Rectal smooth muscle tissue (tissue), 1 donor: ENCODE results near the gene PLXNA3.

Experiments
- H3K27ac ChIP-seq: one replicate; pipeline ENCODE4 v1.7.0; 2013; ENCODE audit warnings: low read depth, low read length, inconsistent platforms
- H3K27me3 ChIP-seq: one replicate; pipeline ENCODE4 v1.7.0; 2013; ENCODE audit warnings: low read length; ENCODE audit not compliant: control insufficient read depth, insufficient read depth
- H3K36me3 ChIP-seq: one replicate; pipeline ENCODE4 v1.7.0; 2013; ENCODE audit warnings: low read length; ENCODE audit not compliant: control insufficient read depth, insufficient read depth
- H3K4me1 ChIP-seq: one replicate; pipeline ENCODE4 v1.7.0; 2013; ENCODE audit warnings: low read length; ENCODE audit not compliant: control insufficient read depth, insufficient read depth
- H3K4me3 ChIP-seq: one replicate; pipeline ENCODE4 v1.7.0; 2013; ENCODE audit warnings: low read length
- H3K9ac ChIP-seq: one replicate; pipeline ENCODE4 v1.7.0; 2013; ENCODE audit warnings: low read length

PLXNA3 gene

GRCh38 chrX:154466907-154467306 lies 8.8 kb downstream of the PLXNA3 start:
- H3K36me3 ChIP-seq, result peaks cover 4% of the 10 kb centered on the region

GRCh38 chrX:154467556-154467955 lies 9.5 kb downstream of the PLXNA3 start:
- H3K27ac ChIP-seq, result no peak overlapping the region
- peaks cover 2% of the 10 kb centered on the region for H3K27me3 ChIP-seq

More at GRCh38 chrX:154466907-154467306, 8.8 kb downstream of the PLXNA3 start:
- Histone ChIP-seq H3K9ac (no peak overlapping the region), H3K4me3 (no peak overlapping the region), H3K27ac (no peak overlapping the region), H3K4me1 (no peaks in the 10 kb centered on the region), H3K27me3 (peaks cover 3% of the 10 kb centered on the region)

GRCh38 chrX:154468217-154468616 lies 10.1 kb downstream of the PLXNA3 start:
- no peak overlapping the region for H3K9ac ChIP-seq
- peaks cover 4% of the 10 kb centered on the region for H3K36me3 ChIP-seq
- no peak overlapping the region for H3K27ac ChIP-seq
- no peaks in the 10 kb centered on the region for H3K4me1 ChIP-seq
- no peak overlapping the region for H3K4me3 ChIP-seq
- H3K27me3 ChIP-seq, result no peaks in the 10 kb centered on the region

More at GRCh38 chrX:154467556-154467955, 9.5 kb downstream of the PLXNA3 start:
- H3K4me1 ChIP-seq, result no peaks in the 10 kb centered on the region
- H3K36me3 ChIP-seq, result peaks cover 4% of the 10 kb centered on the region
- no peak overlapping the region for H3K9ac ChIP-seq
- H3K4me3 ChIP-seq, result no peak overlapping the region

- no peaks in the 10 kb centered on the region for H3K4me1 ChIP-seq
- H3K9ac ChIP-seq, result no peak overlapping the region
- H3K4me3 ChIP-seq, result no peak overlapping the region
- H3K27ac ChIP-seq, result no peak overlapping the region
- no peaks in the 10 kb centered on the region for H3K27me3 ChIP-seq
- H3K36me3 ChIP-seq, result peaks cover 4% of the 10 kb centered on the region
Observed at GRCh38 chrX:154469114-154469513, 11.0 kb downstream of the PLXNA3 start.

GRCh38 chrX:154469880-154470279 lies 11.8 kb downstream of the PLXNA3 start:
- Histone ChIP-seq H3K36me3 (peaks cover 4% of the 10 kb centered on the region), H3K4me1 (no peaks in the 10 kb centered on the region), H3K27me3 (no peaks in the 10 kb centered on the region), H3K27ac (no peak overlapping the region), H3K9ac (no peak overlapping the region), H3K4me3 (no peak overlapping the region)

- H3K27ac ChIP-seq, result no peak overlapping the region
- H3K4me3 ChIP-seq, result no peak overlapping the region
- no peaks in the 10 kb centered on the region for H3K4me1 ChIP-seq
- no peaks in the 10 kb centered on the region for H3K27me3 ChIP-seq
- H3K36me3 ChIP-seq, result peaks cover 3% of the 10 kb centered on the region
- H3K9ac ChIP-seq, result no peak overlapping the region
Observed at GRCh38 chrX:154470434-154470833, 12.4 kb downstream of the PLXNA3 start.

- Histone ChIP-seq H3K9ac (no peak overlapping the region), H3K27ac (no peak overlapping the region), H3K4me3 (no peak overlapping the region), H3K36me3 (no peaks in the 10 kb centered on the region), H3K4me1 (no peaks in the 10 kb centered on the region), H3K27me3 (no peaks in the 10 kb centered on the region)
Observed at GRCh38 chrX:154470914-154471568, 13.0 kb downstream of the PLXNA3 start.

- Histone ChIP-seq H3K9ac (no peak overlapping the region), H3K27ac (no peak overlapping the region), H3K4me1 (no peaks in the 10 kb centered on the region), H3K27me3 (no peaks in the 10 kb centered on the region), H3K4me3 (no peak overlapping the region), H3K36me3 (peaks cover 2% of the 10 kb centered on the region)
Observed at GRCh38 chrX:154471839-154472684, 14.0 kb downstream of the PLXNA3 start.

GRCh38 chrX:154472685-154473632 lies 14.9 kb downstream of the PLXNA3 start:
- Histone ChIP-seq H3K27me3 (no peaks in the 10 kb centered on the region), H3K4me1 (no peaks in the 10 kb centered on the region), H3K4me3 (no peak overlapping the region), H3K36me3 (peaks cover 2% of the 10 kb centered on the region), H3K9ac (no peak overlapping the region), H3K27ac (no peak overlapping the region)

GRCh38 chrX:154473683-154474082 lies 15.6 kb downstream of the PLXNA3 start:
- H3K36me3 ChIP-seq, result peaks cover 2% of the 10 kb centered on the region

GRCh38 chrX:154476821-154477220 lies 18.7 kb downstream of the PLXNA3 start:
- no peak overlapping the region for H3K4me3 ChIP-seq
- no peaks in the 10 kb centered on the region for H3K27me3 ChIP-seq
- H3K27ac ChIP-seq, result no peak overlapping the region
- peaks cover 2% of the 10 kb centered on the region for H3K36me3 ChIP-seq
- no peaks in the 10 kb centered on the region for H3K4me1 ChIP-seq
- no peak overlapping the region for H3K9ac ChIP-seq

More at GRCh38 chrX:154473683-154474082, 15.6 kb downstream of the PLXNA3 start:
- Histone ChIP-seq H3K4me1 (no peaks in the 10 kb centered on the region), H3K9ac (no peak overlapping the region), H3K27ac (no peak overlapping the region), H3K27me3 (no peaks in the 10 kb centered on the region), H3K4me3 (no peak overlapping the region)
